Subcutaneous abdominal adipose tissue (tissue), 5 donors: ENCODE data around the gene FEM1B.

Experiments
- H3K27ac ChIP-seq: one replicate; pipeline ENCODE4 v1.7.0; 2013; ENCODE audit warnings: low read depth, mild to moderate bottlenecking, inconsistent platforms, low read length, moderate library complexity
- H3K27me3 ChIP-seq, 5 donors: one replicate each; pipeline ENCODE4 v1.7.0; 2013; ENCODE audit warnings: low read length in 5 of 5, inconsistent platforms in 1 of 5; ENCODE audit not compliant: control insufficient read depth in 5 of 5, insufficient read depth in 4 of 5
- H3K36me3 ChIP-seq, 5 donors: one replicate each; pipeline ENCODE4 v1.7.0; 2013; ENCODE audit warnings: low read length in 5 of 5; ENCODE audit not compliant: control insufficient read depth in 5 of 5, insufficient read depth in 5 of 5
- H3K4me1 ChIP-seq, 5 donors: one replicate each; pipeline ENCODE4 v1.7.0; 2013; ENCODE audit warnings: low read length in 5 of 5, mild to moderate bottlenecking in 3 of 5, moderate library complexity in 1 of 5; ENCODE audit not compliant: control insufficient read depth in 5 of 5, insufficient read depth in 5 of 5
- H3K4me3 ChIP-seq, 5 donors: one replicate each; pipeline ENCODE4 v1.7.0; 2013; ENCODE audit warnings: low read length in 5 of 5, low read depth in 1 of 5
- H3K9ac ChIP-seq, 5 donors: one replicate each; pipeline ENCODE4 v1.7.0; 2013; ENCODE audit warnings: low read length in 5 of 5, mild to moderate bottlenecking in 4 of 5, moderate library complexity in 3 of 5
- H3K9me3 ChIP-seq, 5 donors: one replicate each; pipeline ENCODE4 v1.7.0; 2013; ENCODE audit warnings: low read length in 5 of 5; ENCODE audit not compliant: control insufficient read depth in 5 of 5
- donor health status: healthy.
- donor health status: healthy.
- donor health status: healthy.
- donor health status: healthy.
- donor health status: healthy.

The FEM1B gene

DNA sequence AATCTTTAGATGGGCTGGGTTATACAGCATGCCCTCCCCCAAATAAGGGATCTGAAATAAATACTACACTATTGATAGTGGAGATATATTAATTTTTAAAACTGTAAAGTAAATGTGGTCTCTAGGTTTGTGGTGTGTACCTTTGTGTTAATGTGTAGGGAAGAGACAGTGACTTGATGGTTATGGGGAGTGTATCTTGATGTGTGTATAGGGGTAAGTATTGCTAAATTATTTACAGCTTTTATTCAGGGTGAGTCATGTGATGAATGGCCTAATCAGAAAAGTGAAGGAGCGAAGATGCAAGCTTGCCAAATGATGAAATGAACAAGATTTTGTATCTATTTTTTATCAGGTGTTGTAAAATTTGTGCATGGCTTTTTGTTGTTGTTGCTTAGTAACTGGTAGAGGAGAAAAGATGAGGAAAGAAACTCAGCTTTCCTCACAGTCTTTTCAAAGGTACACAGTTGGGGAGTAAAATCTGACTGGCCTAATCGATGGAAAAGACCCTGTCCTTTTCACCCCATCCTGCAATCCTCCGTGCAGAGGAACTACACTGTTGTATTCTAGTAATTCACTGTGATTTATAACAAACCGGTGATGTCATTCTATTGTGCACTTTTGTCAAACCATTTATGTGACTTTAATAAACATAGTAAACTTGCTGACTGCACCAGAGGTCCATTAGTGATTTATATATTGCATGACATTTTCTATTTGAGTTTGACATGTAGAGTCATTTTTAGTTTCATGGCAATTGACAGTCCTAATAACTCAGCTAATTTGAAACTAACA, 17.7 kb downstream of the FEM1B start:
- Histone ChIP-seq H3K36me3 (peaks cover 7 to 20% (median 11%) of the 10 kb centered on the region in 5 donors), H3K27ac (peak overlapping the region; percentile 3), H3K9ac (no peak overlapping the region), H3K27me3 (no peaks in the 10 kb centered on the region), H3K4me3 (no peak overlapping the region), H3K9me3 (no peaks in the 10 kb centered on the region), H3K4me1 (peaks cover 0 to 25% (median 20%) of the 10 kb centered on the region in 5 donors)

DNA sequence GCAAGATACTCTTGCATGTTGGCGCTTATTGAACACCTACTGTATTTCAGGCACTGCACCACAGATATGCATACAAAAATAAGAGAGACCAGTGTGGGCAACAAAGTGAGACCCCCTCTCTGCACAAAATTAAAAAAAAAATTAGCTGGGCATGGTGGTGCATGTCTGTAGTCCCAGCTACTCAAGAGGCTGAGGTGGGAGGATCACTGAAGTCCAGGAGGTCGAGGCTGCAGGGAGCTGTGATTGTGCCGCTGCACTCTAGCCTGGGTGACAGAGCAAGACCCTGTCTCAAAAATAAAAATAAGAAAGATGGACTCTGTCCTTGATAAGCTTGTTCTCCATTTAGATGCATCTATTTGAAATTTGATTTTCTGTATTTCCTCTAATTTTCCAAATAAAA, 20.8 kb downstream of the FEM1B start:
- H3K9me3 ChIP-seq, result no peaks in the 10 kb centered on the region
- no peaks in the 10 kb centered on the region for H3K27me3 ChIP-seq
- H3K4me3 ChIP-seq, result no peak overlapping the region
- no peak overlapping the region for H3K27ac ChIP-seq
- peak overlapping the region in 1 of 5 donors; percentile 49 for H3K9ac ChIP-seq
- peaks cover 0 to 25% (median 23%) of the 10 kb centered on the region in 5 donors for H3K4me1 ChIP-seq
- H3K36me3 ChIP-seq, result peaks cover 0 to 4% (median 0%) of the 10 kb centered on the region in 5 donors

DNA sequence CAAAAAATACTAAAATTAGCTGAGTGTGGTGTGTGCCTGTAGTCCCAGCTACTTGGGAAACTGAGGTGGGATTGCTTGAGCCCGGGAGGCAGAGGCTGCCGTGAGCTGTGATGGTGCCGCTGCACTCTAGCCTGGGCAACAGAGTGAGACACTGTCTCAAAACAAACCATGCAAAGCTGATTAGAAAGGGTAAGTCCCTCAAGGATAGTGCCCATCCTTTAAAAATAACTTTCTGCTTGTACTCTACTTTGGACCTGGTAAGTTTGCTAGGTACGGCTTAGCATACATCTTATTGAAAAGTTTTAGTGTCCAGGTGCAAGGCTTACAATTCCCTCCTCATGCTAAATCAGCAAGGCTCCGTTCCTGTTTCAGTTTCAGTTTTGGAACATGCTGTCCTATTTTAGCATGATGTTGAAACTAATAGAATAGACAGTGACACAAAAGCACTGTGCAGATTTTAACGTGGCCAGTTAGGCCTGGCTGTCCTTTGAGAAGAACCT, 21.4 kb downstream of the FEM1B start:
- peaks cover 0 to 25% (median 23%) of the 10 kb centered on the region in 5 donors for H3K4me1 ChIP-seq
- H3K4me3 ChIP-seq, result peak overlapping the region; percentile 41 to 66 (median 65)
- no peaks in the 10 kb centered on the region for H3K27me3 ChIP-seq
- no peaks in the 10 kb centered on the region for H3K9me3 ChIP-seq
- H3K36me3 ChIP-seq, result peaks cover 0 to 4% (median 0%) of the 10 kb centered on the region in 5 donors
- H3K27ac ChIP-seq, result peak overlapping the region; percentile 26
- H3K9ac ChIP-seq, result peak overlapping the region; percentile 1 to 49 (median 32)

DNA sequence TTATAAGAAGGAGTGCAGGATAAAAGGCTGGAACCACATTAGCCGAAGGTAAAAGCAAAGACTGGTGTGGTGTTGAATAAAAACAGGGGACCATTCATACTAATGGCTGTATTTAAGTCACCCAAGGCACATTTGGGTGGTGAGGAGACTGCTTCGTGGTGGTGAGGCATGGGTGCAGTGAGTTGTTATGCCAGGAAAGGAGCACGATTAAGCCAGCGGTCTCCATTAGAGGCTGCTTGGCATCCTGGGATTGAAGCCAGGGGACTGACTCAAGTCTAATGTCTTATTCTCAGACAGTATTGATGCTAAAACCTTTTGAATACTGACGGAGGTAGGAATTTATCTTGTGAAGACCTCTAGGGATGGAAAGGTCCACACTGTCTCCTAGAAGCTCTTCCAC, 21.9 kb downstream of the FEM1B start:
- H3K4me3 ChIP-seq, result peak overlapping the region in 4 of 5 donors; percentile 56 to 66 (median 66)
- no peaks in the 10 kb centered on the region for H3K27me3 ChIP-seq
- peak overlapping the region in 4 of 5 donors; percentile 11 to 49 (median 33) for H3K9ac ChIP-seq
- H3K27ac ChIP-seq, result peak overlapping the region; percentile 26
- peaks cover 0 to 5% (median 0%) of the 10 kb centered on the region in 5 donors for H3K36me3 ChIP-seq
- peaks cover 0 to 25% (median 23%) of the 10 kb centered on the region in 5 donors for H3K4me1 ChIP-seq
- no peaks in the 10 kb centered on the region for H3K9me3 ChIP-seq

DNA sequence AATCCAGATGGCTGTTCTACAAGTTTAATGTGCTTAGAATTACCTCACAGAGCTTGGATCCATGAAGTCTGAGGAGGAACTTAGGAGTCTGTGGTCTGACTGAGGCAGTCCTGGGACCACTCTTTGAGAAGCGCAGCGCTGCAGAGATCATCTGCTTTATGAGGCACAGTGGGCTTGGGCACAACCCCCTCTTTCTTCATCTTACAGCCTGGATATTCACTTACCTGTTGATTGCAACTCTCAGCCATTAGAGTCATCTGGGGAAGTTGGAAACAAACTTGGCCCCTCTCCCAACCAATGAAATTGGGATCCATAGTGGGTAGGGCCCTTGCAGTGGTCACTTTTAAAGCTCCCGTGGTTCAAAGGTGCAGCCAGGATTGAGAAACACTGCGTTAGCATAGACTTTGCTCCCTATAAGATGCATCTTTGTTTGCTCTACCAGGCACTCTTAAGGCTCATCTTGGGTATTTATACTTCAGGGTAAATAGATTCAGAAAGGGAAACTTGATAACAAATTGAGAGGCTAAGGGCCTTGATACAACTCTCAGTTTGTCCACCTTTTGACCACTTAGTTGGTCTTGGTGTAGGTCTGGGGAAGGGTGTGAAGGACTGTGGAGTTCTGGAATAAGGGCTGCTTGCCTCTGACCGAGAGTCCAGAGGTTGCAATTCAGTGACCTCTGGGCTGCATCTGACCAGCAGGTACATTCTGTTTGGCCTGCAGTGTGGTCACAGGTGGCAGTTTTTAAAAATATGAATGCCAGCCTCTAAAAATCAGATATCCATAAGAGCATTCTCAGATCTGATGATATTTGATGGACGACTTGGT, 22.8 kb downstream of the FEM1B start:
- H3K9ac ChIP-seq, result no peak overlapping the region
- H3K9me3 ChIP-seq, result no peaks in the 10 kb centered on the region
- peaks cover 0 to 6% (median 0%) of the 10 kb centered on the region in 5 donors for H3K36me3 ChIP-seq
- H3K27ac ChIP-seq, result no peak overlapping the region
- H3K4me1 ChIP-seq, result peaks cover 0 to 22% (median 18%) of the 10 kb centered on the region in 5 donors
- no peak overlapping the region for H3K4me3 ChIP-seq
- no peaks in the 10 kb centered on the region for H3K27me3 ChIP-seq

GRCh38 chr15:68301301-68301700, 23.8 kb downstream of the FEM1B start:
- no peak overlapping the region for H3K9ac ChIP-seq
- H3K27ac ChIP-seq, result no peak overlapping the region

GRCh38 chr15:68302729-68303128, 25.2 kb downstream of the FEM1B start:
- Histone ChIP-seq H3K36me3 (peaks cover 0 to 6% (median 0%) of the 10 kb centered on the region in 5 donors), H3K9ac (no peak overlapping the region), H3K27ac (no peak overlapping the region), H3K4me1 (peaks cover 0 to 23% (median 16%) of the 10 kb centered on the region in 5 donors), H3K9me3 (no peaks in the 10 kb centered on the region), H3K4me3 (no peak overlapping the region), H3K27me3 (no peaks in the 10 kb centered on the region)

More at GRCh38 chr15:68301301-68301700, 23.8 kb downstream of the FEM1B start:
- Histone ChIP-seq H3K36me3 (peaks cover 0 to 8% (median 0%) of the 10 kb centered on the region in 5 donors), H3K9me3 (no peaks in the 10 kb centered on the region), H3K27me3 (no peaks in the 10 kb centered on the region), H3K4me1 (peaks cover 0 to 22% (median 16%) of the 10 kb centered on the region in 5 donors), H3K4me3 (no peak overlapping the region)

- no peak overlapping the region for H3K4me3 ChIP-seq
- no peak overlapping the region for H3K9ac ChIP-seq
- H3K27me3 ChIP-seq, result no peaks in the 10 kb centered on the region
- peaks cover 0 to 5% (median 0%) of the 10 kb centered on the region in 5 donors for H3K36me3 ChIP-seq
- H3K4me1 ChIP-seq, result peaks cover 0 to 23% (median 16%) of the 10 kb centered on the region in 5 donors
- H3K9me3 ChIP-seq, result no peaks in the 10 kb centered on the region
- H3K27ac ChIP-seq, result no peak overlapping the region
These were observed 25.6 kb downstream of the FEM1B start for GRCh38 chr15:68303134-68303533.

GRCh38 chr15:68303560-68304436, 26.3 kb downstream of the FEM1B start:
- peaks cover 0 to 20% (median 14%) of the 10 kb centered on the region in 5 donors for H3K4me1 ChIP-seq
- H3K36me3 ChIP-seq, result peaks cover 0 to 5% (median 0%) of the 10 kb centered on the region in 5 donors
- H3K9me3 ChIP-seq, result no peaks in the 10 kb centered on the region
- no peak overlapping the region for H3K27ac ChIP-seq
- H3K4me3 ChIP-seq, result no peak overlapping the region
- H3K9ac ChIP-seq, result no peak overlapping the region
- H3K27me3 ChIP-seq, result no peaks in the 10 kb centered on the region
